AG20443 (cell line): ENCODE results near the gene UBL4A.

ENCODE experiments used
- DNase-seq: peaks from one replicate; pipeline ENCODE4 v3.0.0; 2012; ENCODE audit warnings: low spot score, mixed read lengths

The UBL4A gene

GRCh38 chrX:154481911-154482601, 4.4 kb downstream of the UBL4A start:
- no peak for DNase-seq

GRCh38 chrX:154481195-154481594, 5.2 kb downstream of the UBL4A start:
- no peak for DNase-seq

GRCh38 chrX:154478728-154479622, 7.4 kb downstream of the UBL4A start, which contains the start of gene LAGE3:
Gene LAGE3, minus strand, starts transcription at chrX:154479281. Its CDS starts 366 bp downstream, at chrX:154478915.
- DNase-seq, result peak; percentile 95

- DNase-seq, result no peak
Measured at GRCh38 chrX:154477891-154478477, 8.4 kb downstream of the UBL4A start.

GRCh38 chrX:154476821-154477220, 9.6 kb downstream of the UBL4A start:
- DNase-seq, result no peak

- DNase-seq, result no peak
Measured at GRCh38 chrX:154473683-154474082, 12.7 kb downstream of the UBL4A start.

- DNase-seq, result no peak
Measured at GRCh38 chrX:154472685-154473632, 13.5 kb downstream of the UBL4A start.

- DNase-seq, result no peak
Measured at GRCh38 chrX:154471839-154472684, 14.4 kb downstream of the UBL4A start.

GRCh38 chrX:154470914-154471568, 15.4 kb downstream of the UBL4A start:
- DNase-seq, result no peak

- DNase-seq, result no peak
Measured at GRCh38 chrX:154470434-154470833, 16.0 kb downstream of the UBL4A start.

- no peak for DNase-seq
Measured at GRCh38 chrX:154469880-154470279, 16.5 kb downstream of the UBL4A start.

GRCh38 chrX:154469114-154469513, 17.3 kb downstream of the UBL4A start:
- DNase-seq, result no peak

- DNase-seq, result no peak
Measured at GRCh38 chrX:154468217-154468616, 18.2 kb downstream of the UBL4A start.

- DNase-seq, result no peak
Measured at GRCh38 chrX:154467556-154467955, 18.9 kb downstream of the UBL4A start.

- DNase-seq, result no peak
Measured at GRCh38 chrX:154466907-154467306, 19.5 kb downstream of the UBL4A start.

- DNase-seq, result no peak
Measured at GRCh38 chrX:154466036-154466435, 20.4 kb downstream of the UBL4A start.

- DNase-seq, result no peak
Measured at GRCh38 chrX:154465601-154466000, 20.8 kb downstream of the UBL4A start.

GRCh38 chrX:154464806-154465365, 21.5 kb downstream of the UBL4A start:
- no peak for DNase-seq

GRCh38 chrX:154463611-154464220, 22.7 kb downstream of the UBL4A start:
- DNase-seq, result no peak
